Stimulated activated CD8-positive, alpha-beta memory T cell treated with anti-CD3 and anti-CD28 coated beads, Interleukin-15, amount 100 ng/mL, for 1 hour (primary cell): ENCODE data around the gene PRDM7.
"Not testable (repeated sequence)": the region's sequence is repeated elsewhere in the genome, so short reads cannot be mapped to it uniquely, and the experiment has no call there.

Experiments used
- DNase-seq: peaks from one replicate; pipeline ENCODE4 v3.0.0-alpha.2; 2020; ENCODE audit warnings: low read depth

The PRDM7 gene

GRCh38 chr16:90072442-90073105, 4.6 kb downstream of the PRDM7 start:
- DNase-seq: no peak

DNA sequence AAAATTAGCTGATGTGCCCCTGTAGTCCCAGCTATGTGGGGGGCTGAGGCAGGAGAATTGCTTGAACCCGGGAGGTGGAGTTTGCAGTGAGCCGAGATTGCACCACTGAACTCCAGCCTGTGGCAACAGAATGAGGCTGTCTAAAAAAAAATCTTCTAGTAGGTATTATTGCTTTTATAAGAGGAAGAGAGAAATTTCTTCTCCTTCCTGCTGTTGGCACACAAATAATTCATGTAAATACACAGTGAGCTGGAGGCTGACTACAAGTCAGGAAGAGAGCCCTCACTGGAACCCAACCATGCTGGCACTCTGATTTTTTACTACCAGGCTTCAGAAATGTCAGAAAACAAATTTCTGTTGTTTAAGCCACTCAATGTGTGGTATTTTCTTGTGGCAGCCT, 6.7 kb downstream of the PRDM7 start:
- no peak for DNase-seq

DNA sequence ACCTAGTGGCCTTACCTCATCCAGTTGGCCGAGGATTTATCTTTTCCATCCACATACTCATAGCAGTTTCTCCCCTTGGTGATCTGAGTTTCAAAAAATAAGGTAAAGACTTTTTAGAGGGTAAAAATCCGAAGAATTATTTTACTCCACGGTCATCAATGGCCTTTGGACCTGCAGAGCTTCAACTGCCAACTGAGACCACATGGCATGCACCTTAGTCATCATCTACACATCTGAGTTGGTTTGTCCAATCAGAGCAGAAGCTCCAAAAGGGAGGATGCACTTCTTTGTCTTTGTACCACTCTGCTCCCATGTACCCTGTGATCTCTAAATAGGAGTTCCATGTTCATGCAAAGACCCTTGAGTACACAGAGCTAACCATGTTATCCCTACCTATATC, 15.7 kb downstream of the PRDM7 start:
- DNase-seq: no peak

GRCh38 chr16:90057738-90058173, 19.4 kb downstream of the PRDM7 start:
- no peak for DNase-seq

GRCh38 chr16:90056521-90056920, 20.6 kb downstream of the PRDM7 start:
- not testable (repeated sequence) for DNase-seq

DNA sequence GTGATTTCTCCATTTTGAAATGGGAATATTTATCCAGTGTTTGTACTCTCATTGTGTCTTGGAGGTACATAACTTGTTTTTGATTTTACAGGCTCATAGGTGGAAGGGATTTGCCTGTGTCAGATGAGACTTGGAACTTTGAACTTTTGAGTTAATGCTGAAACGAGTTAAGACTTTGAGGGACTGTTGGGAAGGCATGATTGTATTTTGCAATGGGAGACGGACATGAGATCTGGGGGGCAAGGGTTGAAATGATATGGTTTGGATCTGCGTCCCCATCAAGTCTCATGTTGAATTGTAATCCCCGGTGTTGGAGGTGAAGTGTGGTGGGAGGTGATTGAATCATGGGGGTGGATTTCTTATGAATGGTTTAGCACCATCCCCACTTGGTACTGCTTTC, 21.8 kb downstream of the PRDM7 start:
- no peak for DNase-seq

GRCh38 chr16:90054554-90054953, 22.6 kb downstream of the PRDM7 start:
- DNase-seq: no peak

- DNase-seq: no peak
Measured at GRCh38 chr16:90053902-90054500, 23.1 kb downstream of the PRDM7 start.

GRCh38 chr16:90050969-90051368, 26.2 kb downstream of the PRDM7 start:
- DNase-seq: no peak

DNA sequence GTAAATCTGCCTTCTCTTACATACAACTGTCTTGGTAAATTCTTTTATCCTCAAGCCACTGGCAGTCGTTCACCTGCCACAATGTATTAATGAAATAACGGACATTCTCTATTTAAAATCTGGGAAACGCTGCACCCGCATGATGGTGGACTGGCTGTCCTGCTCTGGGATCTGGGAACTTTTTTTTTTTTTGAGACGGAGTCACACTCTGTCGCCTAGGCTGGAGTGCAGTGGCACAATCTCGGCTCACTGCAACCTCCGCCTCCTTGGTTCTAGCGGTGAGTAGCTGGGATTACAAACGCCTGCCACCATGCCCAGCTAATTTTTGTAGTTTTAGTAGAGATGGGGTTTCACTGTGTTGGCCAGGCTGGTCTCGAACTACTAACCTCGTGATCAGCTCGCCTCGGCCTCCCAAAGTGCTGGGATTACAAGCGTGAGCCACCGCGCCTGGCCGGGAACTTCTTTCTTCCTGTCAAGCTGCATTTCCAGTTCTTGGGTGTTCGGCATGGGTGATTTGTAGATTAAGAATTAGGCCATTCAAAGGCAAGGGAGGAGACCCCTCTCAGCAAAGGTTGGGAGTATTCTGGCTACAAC, 28.3 kb downstream of the PRDM7 start:
- DNase-seq: no peak

- DNase-seq: no peak
Measured at GRCh38 chr16:90048347-90048722, 28.8 kb downstream of the PRDM7 start.

DNA sequence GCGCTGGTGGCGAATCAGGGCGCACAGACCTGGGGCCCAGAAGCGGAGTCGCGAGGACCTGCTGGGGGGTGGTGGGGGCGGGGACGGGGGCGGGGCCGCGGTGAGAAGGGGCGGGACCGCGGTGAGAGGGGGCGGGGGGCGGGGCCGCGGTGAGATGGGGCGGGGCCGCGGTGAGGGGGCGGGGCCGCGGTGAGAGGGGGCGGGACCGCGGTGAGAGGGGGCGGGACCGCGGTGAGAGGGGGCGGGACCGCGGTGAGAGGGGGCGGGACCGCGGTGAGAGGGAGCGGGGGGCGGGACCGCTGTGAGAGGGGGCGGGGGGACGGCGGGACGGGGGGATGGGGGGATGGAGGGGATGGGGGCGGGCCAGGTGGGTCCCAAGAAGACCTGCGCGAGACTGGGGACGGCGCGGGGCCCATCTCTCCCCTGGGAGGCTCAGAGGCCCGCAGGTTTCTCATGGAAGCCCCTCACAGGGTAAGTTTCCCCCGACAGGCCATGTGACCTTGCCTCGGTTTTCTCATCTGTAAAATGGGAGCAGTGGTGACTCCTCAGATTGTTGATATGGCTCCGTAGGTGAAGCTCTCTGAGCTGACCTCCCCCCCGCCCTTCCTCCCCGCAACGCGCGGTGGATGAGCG, 29.3 kb downstream of the PRDM7 start:
- DNase-seq: no peak

DNA sequence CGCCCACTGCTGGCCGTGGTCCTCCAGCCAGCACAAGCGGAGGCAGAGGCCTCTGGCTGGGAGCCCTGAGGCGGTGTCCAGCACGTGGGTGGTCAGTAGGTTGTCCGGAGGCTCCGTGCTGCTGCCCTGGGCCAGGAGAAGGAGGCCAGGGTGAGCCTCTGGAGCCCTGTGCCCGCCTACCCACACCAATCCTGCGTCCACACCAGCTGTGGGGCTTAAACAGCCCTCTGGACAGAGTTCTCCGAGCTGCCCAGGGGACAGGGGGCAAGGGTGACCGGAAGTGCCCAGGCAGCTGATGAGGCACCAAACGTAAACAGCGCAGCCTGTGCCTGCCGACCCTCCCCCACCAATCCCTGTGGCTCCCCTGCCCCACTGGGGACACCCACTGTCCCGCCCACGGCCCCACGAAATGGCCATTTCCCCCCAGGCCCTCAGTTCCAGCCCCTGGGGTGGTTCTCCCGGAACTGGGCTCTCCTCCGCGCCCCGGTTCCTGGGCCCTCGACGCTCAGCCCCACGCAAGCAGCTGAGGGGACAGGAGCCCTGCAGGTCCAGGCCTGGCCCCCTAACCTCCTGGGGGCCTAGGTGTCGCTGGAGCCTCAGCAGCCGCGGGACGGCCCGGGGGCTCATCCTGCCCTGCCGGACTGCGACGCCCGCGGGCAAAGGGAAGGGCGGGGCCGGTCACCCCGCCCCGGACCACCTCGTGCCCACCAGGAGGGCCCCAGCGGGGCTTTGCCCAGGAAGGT, 30.0 kb downstream of the PRDM7 start:
- DNase-seq: no peak

DNA sequence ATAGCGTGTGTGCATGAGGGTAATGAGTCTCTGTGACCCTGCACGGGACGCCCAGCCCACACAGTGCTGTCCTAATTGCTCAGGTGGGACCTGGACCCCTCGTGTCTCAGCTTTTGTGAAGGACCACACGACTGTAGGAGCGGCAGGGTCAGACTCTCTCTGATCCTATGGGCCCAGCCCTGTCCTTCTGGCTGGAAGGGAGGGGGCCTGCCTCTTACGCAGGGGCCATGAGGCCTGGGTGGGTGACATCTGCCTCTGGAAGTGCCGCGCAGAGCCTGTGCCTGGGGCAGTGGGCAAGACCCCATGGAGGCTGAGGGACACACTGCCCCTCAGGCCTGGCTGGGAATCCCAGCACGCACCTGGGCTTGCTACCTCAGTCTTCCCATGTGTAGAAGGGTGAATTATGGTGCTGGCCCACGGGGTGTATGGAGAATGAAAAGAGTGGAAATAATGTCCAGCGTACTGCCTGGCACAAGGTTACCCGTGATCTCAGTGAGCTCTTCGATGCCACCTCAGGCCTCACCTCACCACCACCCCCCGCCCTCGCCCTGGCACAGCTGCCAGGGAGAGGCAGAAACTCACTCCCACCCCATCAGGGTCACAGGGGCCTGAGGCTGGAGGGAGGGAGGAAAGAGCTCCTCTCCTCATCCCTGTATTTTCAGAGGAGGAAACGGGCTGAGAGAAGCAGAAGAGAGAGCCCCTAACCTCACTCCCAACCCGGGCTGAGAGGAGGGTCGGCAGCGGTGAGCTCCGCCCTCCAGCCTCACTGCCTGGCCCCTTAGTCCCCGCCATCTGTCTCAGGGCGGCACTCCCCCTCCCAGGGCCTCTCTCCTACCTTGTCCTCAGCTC, 30.8 kb downstream of the PRDM7 start:
- no peak for DNase-seq

DNA sequence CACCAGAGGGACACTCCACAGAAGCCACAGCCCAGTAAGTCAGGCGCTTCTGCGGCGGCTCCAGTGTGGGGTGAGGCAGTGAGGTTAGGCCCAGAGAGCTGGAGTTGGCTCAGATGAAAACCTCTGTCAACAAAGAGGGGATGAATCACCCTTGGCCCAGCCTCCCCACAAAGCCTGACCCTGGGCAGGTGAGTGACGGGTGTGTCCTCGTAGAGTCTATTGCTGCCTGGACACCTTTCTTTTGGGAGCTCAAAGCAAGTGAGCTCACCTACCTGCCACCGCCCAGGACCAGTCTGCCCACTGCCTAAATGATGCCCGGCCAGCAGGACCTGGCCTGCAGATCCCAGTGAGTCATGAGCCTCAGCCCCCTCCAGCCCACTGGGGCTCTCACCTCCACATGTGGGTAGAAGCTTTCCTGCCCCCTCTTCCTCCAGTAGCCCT, 33.0 kb downstream of the PRDM7 start:
- no peak for DNase-seq

DNA sequence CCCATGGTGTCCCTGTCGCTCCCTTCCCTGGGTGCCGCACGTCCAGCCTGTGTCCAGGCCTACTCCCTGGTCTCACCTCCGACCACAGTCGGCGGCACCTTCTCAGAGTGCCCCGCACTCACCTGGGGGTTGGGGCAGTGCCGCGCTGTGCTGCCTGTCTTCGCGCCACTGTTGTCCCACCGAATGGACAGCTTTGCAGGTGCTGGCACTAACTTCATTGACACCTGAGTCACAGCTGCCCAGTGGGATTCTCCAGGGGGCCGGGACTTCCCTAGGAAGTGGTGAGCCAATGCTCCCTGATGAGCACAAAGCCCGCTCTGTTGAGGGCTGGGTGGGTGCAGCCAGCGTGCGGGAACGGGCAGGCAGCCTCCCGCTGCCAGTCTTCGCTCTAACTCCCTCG, 33.6 kb downstream of the PRDM7 start:
- no peak for DNase-seq

DNA sequence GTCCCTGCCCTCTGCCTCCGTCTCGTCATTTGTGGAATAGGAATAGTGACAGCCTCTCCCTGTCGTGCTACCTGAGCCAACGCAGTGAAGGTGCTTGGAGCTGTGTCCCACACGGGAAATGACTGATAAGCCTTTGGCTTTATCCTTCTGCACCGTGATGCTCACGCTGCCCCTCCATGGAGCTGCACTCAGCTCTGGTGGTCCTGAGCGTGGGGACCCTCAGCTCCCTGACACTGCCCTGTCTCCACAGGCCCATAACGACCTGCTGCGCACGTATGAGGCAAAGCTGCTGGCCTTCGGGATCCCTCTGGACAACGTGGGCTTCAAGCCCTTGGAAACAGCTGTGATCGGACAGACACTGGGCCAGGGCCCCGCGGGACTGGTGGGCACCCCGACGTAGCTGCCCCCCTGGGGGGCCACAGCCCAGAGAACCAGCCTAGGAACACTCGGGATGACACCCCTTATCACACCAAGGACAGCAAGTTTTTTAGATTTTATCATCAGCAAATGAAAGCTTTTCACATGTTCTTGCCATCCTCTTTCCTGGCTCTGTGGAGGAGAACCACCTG, 34.1 kb downstream of the PRDM7 start:
- DNase-seq: no peak

DNA sequence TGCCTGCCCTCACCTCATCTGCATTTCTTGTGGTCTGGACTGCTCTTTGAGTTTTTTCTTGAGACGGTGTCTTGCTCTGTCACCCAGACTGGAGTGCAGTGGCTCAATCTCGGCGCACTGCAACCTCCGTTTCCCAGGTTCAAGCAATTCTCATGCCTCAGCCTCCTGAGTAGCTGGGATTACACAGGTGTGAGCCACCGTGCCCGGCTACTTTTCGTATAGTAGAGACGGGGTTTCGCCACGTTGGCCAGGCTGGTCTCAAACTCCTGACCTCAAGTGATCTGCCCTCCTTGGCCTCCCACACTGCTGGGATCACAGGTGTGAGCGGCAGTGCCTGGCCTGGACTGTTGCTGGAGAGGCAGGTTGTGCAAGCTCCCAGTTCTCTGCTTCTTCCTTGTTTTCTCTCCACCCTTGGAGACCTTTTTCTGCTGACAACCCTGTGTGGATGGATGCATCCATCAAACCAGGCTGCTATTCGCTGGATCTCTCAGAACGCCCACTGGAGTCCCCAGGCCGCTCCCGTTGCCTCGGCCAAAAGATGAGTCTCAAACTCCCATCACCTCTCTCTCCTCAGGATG, 35.1 kb downstream of the PRDM7 start:
- DNase-seq: no peak

- DNase-seq: no peak
Measured at GRCh38 chr16:90040152-90041023, 36.7 kb downstream of the PRDM7 start.

- no peak for DNase-seq
Measured at GRCh38 chr16:90037276-90037675, 39.9 kb downstream of the PRDM7 start.
